ENCODE measurements around the gene DIS3L2.
A peak's percentile ranks its signal among the peaks of the same experiment; 100 is the strongest.
"Not testable (repeated sequence)": the region's sequence is repeated elsewhere in the genome, so short reads cannot be mapped to it uniquely, and the experiment has no call there.

The DIS3L2 gene

DNA sequence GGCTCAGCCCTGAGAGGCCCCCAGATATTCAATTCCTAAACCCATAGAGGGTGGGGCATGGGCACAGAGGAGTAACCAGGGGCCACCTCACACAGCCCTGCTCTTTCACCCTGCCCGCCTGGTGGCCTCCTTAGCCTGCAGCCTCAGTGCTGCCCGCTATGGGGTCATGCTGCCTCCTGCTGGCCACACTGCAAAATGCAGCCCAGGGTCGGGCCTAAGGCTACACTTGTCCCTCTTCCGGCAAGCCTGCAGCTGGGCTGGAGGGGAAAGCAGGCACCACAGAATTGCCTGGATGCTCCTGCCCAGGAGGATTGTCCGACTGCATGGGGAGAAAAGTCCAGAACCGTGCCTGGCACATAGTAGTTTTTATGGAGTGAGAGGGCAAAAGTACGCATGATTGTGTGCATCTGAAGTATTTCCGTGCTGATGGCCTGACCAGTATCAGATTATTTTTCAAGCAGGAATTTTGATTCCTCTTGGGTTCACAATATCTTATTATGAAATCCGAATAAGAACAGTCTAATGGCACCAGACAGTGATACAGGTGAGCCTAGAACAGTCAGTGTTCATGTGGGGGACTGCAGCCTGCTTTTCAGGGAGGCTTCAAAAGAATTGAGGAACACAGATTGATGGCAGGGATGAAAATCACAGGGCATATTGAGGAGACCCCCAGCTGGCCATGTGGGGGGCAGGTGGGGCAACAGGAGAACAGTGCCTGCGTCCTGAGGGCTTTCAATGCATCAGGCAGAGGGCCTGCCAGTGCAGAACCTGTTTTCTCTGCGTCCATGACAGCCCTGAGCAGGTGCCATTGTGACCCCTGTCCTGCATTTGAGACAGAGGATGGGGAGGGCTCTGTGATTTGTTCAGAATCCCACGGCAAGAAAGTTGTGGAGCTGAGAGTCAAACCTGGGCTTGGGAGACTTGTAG lies 365.9 kb downstream of the DIS3L2 start:
- DNase-seq: peak; percentile 83

DNA sequence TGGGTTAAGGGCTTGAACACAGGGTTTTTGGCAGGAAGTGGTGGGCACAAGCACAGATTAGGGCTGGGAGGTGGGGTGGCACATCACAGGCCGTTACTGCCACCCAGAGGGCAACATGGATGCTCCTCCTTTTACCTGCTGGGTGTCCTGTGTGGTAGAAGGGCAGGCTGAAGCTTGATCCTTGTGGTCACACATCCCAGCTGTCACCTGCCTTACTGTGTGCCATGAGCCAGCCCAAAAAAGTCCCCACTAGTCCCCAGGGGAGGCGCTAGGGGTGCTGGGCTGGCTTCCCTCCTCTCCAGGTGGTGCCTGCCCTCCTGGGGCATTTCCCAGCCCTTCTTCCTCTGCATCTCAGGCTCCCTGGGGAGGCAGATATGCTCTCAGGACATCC lies 366.5 kb downstream of the DIS3L2 start:
- peak; percentile 2 for DNase-seq

DNA sequence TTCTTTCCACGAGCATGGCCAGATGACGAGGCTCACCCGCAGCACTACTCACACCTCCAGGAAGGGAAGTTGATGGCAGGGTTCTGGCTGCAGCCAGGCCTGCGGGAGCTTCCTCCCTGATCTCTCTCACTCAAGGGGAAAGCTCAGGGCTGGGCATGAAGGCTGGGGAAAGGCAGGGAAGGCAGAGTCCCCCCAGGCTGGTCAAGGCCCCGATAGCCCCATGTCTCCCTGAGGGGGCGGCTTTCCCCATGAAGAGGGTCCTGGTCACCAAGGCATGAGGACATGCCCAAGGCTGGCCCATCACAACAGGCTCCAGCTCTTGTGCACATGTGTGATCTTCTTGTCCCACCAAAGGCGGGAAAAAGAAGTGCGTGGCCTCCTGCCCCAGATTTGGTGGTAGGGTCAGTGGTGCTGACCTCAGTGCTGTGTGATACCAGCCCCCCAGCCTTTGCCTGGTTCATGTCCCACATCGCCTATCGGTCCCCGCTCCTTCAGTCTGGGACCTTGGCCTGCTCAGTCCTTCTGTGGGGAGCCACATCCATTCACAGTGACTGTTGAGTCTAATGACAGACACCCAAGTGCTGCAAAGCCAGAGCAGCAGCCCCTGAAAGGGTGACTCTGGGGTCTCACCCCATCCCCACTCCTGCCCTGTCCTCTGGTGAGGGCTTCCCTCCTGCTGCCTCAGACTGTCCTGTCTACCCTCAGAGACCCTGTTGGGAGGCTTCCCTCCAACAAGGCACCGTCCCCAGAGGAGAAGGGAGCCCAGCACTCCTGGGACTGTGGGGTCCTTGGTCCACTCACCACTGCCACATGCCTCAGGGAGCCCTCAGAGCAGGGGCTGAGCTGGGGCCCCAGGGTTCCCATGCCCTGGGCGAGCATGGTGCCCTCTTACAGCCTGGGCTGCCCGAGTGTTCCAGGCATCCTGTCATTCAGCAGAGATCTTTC lies 367.3 kb downstream of the DIS3L2 start:
- peak; percentile 4 for DNase-seq

- DNase-seq: no peak
Observed at GRCh38 chr2:232329716-232330067, 368.2 kb downstream of the DIS3L2 start.

- no peak for DNase-seq
Observed at GRCh38 chr2:232330068-232330999, 368.8 kb downstream of the DIS3L2 start.

DNA sequence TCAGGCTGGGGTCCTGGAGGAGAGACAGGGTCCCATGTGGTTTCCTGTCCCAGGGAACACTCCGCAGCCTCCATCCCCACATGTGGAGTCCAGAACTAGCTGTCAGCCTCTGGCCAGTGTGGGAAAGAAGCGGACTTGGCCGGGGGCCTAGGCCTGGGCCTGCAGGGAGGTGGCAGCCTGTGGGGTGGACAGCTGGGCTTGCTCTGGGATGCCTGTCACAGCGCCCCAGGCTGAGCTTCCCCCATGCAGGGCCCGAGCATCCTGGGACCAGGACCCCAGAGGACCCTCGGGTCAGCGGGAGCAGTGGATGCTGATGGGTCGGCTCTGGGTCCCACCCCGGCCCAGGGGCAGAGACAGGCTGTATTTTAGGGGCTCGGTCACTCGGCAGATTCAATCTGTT lies 369.5 kb downstream of the DIS3L2 start:
- not testable (repeated sequence) for DNase-seq

GRCh38 chr2:232331641-232332040 lies 370.1 kb downstream of the DIS3L2 start:
- peak; percentile 0 for DNase-seq

- peak; percentile 1 for DNase-seq
Observed at GRCh38 chr2:232332244-232332939, 370.9 kb downstream of the DIS3L2 start.

DNA sequence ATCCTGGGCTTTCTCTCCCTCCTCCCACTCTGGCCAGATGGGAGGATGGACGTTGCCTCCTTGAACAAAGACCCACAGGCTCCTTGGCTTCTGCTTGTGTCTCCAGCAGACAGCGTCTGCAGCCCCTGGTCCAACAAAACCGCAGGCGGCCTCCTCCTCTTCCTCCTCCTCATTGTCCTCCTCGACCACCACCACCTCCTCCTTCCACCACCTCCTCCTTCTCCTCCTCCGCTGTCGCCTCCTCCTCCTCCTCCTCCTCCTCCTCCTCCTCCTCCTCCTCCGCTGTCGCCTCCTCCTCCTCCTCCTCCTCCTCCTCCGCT lies 371.4 kb downstream of the DIS3L2 start:
- peak; percentile 1 for DNase-seq

- DNase-seq: peak; percentile 12
Observed at GRCh38 chr2:232333361-232334135, 372.0 kb downstream of the DIS3L2 start.

DNA sequence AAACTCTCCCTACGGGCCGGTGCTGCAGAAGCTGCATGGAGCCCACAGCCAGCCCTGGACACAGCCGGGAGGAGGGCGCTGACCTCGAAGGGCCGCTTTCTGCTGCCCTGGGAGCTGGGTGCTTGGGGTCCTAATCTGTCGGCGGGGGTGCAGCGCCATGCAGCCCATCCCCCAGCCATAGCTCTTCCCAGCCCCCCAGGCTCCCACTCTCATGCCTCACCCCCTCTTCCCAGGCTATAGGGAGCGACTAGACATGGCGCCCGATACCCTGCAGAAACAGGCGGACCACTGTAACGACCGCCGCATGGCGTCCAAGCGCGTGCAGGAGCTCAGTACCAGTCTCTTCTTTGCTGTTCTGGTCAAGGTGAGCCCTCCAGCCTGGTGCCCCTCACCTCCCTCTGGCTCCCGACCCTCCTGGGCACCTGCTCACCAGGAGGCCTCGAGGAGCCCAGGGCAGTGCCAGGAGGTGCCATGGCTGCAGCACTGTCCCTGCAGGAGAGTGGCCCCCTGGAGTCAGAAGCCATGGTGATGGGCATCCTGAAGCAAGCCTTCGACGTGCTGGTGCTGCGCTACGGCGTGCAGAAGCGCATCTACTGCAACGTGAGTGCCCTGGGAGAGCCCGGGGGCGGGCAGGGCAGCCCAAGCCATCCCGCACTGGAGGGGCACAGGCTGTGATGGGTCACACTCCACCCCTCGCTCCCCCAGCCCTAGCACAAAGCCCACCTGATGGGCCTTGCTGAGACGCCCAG lies 372.8 kb downstream of the DIS3L2 start:
- peak; percentile 7 for DNase-seq

DNA sequence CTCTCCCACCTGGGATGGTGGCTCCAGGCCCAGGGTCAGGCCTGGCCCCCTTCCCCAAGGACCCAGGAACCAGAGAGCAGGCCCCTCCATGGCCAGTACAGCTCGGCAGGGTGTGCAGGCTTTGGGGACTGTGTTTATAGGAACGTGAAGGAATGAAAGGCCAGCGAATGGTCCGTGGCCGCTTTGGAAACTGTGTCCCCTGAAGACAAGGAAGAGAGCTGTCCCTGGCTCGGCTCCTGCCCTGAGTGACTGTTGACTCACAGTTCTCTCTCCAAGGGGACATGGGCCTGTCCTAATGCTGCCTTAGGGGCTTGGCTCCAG lies 373.3 kb downstream of the DIS3L2 start:
- DNase-seq: not testable (repeated sequence)

DNA sequence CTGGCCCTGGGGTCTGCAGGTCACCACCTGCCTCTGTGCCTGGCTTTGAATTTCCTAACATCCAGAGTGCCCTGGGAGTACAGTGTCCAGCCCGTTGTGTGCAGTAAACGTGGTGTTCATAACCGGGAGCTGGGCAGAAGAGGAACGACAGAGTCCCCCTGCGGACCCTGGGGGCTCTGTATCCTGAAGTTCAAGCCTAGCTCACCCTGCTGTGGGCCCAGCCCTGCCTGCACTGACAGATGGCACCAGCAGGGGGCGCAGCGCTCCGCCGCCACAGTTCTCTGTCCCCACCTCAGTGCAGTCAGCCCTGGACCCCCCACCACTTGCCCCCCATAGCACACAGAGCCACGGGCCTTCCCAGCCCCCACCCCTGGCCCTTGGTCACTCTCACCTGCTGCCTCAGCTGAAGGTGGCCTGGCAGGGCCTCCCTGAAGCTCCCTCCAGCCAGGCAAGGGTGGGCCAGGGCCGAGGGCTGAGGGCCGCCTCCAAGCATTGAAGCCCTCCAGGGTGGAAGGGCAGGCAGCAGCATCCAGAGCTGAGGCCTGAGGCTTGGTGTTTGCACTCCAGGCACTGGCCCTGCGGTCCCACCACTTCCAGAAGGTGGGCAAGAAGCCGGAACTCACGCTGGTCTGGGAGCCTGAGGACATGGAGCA lies 373.8 kb downstream of the DIS3L2 start:
- DNase-seq: not testable (repeated sequence)

GRCh38 chr2:232335859-232336215 lies 374.3 kb downstream of the DIS3L2 start:
- no peak for DNase-seq

GRCh38 chr2:232336241-232336736 lies 374.8 kb downstream of the DIS3L2 start:
- DNase-seq: no peak

DNA sequence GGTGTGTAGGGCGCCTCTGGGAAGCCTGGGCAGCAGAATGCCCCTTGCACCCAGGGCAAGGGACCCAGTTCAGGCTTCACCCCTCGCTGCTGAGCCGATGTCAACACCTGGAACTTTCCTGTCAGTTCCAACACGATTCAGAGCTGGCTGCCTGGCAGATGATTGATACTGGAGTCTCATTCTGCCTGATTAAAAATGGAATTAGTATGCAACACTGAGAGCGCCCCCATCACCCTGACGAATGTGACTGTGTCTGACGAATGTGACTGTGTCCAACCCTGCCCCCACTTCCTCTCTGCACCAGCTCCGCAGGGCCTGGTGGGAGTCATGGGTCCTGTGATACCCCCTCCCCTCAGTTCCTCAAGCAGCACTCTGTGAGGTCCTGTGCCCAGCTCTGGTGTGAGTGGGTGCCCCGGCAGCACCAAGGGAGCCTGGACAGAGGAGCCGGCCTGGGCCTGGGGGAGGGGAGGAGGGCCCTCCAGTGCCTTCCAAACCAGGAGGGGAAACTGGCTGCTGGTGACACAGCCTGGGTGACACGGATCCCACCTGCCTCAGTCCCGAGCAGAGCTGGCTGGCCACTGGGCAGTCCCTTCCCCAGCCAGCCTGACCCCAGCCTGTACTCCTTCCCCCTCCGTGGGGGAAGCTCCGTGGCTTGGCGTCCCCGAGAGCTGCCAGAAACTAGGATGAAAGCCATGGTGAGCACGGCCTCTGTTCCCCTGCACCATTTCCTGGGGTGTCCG lies 375.6 kb downstream of the DIS3L2 start:
- DNase-seq: no peak

- DNase-seq: not testable (repeated sequence)
Observed at GRCh38 chr2:232338094-232338758, 376.7 kb downstream of the DIS3L2 start.

DNA sequence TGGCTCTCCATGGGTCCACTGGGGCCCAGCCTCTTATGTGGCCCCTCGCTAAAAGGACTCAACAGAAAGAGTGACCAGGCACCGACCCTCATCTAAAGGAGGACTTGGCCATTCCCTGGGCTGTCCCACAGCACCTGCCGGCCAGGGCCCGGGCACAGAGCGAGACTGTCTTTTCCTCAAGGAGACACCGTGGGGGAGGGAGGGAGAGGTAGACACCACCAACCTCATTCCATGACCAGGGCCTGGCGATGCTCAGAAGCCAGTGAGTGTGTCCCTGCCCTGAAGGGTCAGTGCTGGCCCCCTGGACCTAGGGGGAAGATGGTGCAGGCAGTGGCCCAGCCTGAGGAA lies 377.2 kb downstream of the DIS3L2 start:
- DNase-seq: peak; percentile 4
